Measurements from ENCODE around the gene ZNF230.
A peak's percentile ranks its signal among the peaks of the same experiment; 100 is the strongest.

The ZNF230 gene

DNA sequence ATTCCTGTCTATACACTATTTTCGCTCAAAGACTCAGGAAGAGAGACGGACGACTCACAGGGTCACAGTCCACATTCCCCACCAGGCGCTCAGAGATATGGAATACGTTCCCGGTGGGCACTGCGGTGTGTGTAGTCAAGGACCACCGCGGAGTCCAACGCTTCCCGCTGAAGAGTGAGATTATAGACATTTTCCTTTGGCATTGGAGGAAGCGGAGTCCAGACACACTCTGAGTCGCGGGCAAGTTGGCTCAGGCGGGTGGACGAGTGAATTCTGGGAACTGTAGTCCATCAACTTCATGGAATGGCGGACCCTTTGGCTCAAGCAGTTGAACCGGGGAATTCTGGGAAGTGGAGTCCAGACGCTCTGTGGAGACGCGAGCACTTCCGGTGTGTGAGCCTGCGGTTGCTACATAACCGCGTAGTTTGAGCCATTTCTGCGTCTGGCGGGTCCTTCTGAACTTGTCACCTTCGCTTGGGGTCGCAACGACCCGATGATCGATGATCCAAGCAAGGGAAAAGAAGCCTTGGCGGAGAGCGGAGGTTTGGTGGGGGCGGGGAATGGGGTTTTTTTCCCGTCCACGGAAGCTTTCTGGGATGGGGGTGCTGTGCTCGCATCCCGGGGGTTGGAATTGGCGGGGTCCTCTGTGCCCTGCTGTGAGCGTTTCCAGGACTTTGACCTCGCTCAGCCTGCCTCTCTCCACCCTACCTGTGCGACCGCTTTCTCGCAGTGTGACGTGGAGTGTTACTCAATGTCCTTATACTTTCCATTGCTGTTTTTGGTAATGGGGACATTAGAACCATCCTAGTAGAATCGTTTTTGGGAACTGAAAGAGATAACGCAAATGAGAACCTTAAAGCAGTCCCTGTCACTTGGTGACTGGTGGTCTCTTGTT lies at the start of gene ZNF230:
TSS of gene ZNF230 (plus strand) at position 392 of the 895 bp plus-strand sequence. CDS start 4,122 bp downstream, outside the sequence.
- peak; percentile 96 for DNase-seq

GRCh38 chr19:43956827-43957226 lies 45.9 kb upstream of the ZNF230 start:
- DNase-seq: no peak

DNA sequence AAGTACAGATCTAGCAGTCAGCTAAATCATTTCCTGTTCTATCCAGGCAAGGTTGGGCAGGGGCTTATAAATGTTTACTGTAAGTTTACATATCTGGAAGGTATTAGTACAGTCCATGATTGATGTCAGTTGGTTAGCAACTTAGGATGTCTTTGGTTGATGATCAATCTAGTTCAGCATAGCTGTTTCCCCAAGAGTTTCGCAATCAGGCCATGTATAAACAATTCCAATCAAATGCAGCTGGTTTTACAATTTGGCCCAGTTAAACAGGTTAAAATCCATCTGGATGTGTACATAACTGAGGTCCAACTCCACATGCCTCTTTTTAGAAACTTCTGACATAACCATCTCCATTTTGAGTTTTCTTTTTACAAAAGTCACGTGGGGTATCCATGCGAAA lies 44.9 kb upstream of the ZNF230 start:
- no peak for DNase-seq

DNA sequence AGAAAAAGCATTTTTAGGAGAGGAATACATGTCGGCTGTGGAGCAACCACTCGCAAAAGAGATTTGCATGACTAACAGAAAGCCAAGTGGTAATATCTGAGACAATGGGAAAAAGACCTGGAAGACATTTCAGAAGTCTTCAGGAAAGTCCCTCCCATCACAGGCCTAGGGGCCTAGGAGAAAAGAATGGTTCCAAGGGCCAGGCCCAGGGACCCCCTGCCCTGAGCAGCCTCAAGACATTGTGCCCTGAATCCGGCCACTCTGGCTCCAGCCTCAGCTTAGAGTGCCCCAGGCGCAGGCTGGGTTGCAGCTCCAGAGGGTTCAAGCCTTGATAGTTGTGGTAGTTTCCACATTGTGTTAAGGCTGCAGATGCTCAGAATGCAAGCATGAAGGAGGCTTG lies 42.3 kb upstream of the ZNF230 start:
- DNase-seq: no peak

- no peak for DNase-seq
Observed at GRCh38 chr19:43966079-43966694, 36.6 kb upstream of the ZNF230 start.

DNA sequence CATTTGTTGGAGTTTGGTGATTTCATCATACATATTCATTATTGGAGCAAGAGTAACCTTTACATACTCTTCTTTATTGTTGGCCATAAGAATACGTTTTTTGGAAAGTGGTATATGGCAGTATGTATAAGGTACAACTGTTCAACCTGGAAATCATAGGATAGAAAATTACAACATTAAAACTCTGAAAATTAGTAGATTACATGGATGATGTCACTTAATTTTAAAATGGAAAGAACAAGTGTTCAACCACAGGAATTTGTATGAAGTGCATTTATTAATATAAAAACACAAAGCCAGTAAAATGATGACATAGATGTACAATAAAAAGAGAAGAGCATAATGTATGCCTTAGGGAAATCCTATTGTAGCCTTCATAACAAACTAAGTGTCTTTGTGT lies 26.0 kb upstream of the ZNF230 start:
- DNase-seq: no peak

DNA sequence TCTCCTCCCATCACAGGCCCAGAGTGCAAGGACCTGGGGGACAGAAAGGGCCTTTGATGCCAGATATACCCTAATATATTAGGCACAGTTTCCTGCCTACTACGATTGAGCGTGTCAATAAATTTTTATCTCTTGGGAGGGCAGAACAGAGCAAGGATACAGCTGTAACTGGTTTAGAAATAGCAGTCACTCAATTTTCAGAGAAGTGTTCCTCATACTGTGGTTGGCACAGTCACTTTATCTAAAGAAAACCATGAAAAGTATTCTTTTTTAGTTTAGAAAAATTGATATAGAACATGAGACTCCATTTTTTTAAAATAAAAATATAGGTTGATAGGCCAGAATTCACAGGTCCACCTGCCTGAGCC lies 19.2 kb upstream of the ZNF230 start:
- no peak for DNase-seq

- peak; percentile 97 for DNase-seq
Observed at GRCh38 chr19:43983912-43984686, 18.7 kb upstream of the ZNF230 start, which contains the start of gene ZNF155. Gene ZNF155 (plus strand): TSS chr19:43984188. CDS start chr19:43988544, 4,356 bp downstream.

GRCh38 chr19:43984687-43985000 lies 18.1 kb upstream of the ZNF230 start:
- DNase-seq: no peak

- DNase-seq: no peak
Observed at GRCh38 chr19:43997631-43998290, 5.0 kb upstream of the ZNF230 start.

DNA sequence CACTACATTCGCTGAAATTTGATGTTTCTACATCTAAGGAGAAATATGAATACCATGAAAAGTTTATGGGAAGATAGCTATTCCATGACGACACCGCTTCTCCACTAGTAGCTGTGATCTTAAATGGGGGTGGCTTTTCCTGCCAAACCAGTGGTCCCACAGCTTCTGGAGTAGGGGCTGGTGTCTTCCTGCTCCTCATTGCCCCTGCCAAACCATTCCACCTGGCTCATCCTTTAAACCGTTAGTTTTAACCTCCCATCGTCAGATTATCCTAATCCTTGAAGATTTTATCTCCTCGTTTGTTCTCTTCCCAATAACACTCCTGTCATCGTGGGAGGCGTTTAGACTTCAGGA lies 568 bp upstream of the ZNF230 start:
- no peak for DNase-seq

DNA sequence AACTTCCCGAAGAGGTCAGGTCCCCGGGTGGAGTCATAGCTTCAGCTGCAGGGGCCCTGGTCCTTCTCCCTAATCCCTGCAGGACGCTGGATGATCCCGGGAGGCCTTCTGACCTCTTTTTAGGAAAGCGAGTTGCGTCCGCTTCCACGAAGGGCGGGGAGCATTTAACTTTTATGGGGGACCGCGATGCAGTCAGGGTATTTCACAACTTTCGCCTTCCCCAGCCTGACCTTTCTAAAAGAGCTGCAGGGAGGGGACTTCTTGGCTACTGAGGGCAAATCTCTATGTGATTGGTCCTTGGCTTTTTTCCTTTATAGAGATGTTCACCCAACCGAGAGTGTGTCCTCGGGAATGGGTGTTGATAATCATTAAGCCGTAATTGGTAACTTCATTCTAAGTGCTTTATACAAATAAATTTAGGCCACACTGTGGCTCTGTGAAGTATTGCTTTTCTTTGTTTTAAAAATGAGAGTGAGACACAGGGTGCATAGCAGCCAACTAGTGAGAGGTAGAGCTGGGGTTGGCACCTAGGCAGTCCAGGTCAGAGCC lies 778 bp downstream of the ZNF230 start:
- peak; percentile 10 for DNase-seq

DNA sequence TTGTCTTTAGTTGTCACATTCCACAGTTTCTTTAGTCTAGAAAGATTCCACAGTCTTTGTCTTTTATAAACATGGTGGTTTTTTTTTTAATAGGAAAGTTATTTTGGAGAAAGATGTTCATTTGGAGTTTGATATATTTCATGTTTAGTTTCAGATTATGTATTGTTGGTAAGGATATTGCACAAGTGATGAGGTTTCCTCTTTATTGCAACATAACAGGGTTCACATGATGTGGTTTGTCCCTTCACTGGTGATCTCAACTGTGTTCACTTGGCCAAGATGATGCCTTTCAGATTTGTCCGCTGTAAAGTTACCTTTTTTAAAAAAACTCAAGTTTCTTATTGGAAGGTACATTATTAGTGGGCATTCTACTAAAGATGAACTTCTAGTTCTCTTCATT lies 3.2 kb downstream of the ZNF230 start:
- no peak for DNase-seq

DNA sequence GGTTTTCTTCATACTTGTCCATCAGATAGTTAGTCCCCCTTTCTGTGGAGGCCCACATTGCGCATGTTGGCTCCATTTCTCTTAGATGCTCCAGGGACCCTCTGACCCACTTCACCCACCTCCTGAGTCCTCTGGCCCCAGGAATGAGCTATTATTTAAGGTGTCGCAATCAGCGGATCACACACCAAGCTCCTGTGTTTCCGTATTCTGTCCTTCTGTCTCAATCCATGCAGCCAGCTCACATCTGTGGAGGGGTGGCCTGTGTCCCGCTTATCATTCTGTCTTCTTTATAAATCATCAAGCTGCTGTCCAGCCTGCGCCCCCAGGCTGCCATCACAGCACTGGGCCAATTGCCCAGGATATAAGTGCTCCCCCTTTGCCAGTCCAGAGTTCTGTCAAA lies 4.7 kb downstream of the ZNF230 start:
- DNase-seq: no peak

- DNase-seq: no peak
Observed at GRCh38 chr19:44010468-44010867, 7.7 kb downstream of the ZNF230 start.

GRCh38 chr19:44019498-44019897 lies 16.7 kb downstream of the ZNF230 start:
- no peak for DNase-seq

DNA sequence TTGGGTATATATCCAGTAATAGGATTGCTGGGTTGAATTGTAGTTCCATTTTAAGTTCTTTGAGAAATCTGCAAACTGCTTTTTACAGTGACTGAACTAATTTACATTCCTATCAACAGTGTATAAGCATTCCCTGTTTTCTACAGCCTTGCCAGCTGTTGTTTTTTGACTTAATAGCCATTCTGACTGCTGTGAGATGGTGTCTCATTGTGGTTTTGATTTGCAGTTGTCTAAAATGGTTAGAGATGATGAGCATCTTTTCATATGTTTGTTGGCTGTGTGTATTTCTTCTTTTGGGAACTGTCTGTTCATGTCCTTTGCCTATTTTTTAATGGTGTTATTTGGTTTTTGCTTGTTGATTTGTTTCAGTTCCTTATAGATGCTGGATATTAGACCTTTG lies 18.5 kb downstream of the ZNF230 start:
- DNase-seq: no peak

DNA sequence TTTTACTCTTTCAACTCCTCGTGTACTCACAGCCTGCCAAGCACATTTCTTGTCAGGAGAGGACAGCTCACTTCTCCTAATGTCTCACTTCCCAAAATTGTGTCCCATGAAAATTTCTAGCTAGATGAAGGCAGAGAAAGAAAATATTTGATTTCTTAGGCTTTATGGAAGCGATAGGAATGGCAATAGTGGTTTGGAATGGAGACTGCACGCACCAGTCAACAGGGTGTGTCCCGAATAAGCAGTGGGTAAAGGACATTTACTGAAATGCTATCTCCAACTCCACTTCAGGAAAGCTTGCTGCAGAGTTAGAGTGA lies 22.1 kb downstream of the ZNF230 start:
- DNase-seq: no peak

DNA sequence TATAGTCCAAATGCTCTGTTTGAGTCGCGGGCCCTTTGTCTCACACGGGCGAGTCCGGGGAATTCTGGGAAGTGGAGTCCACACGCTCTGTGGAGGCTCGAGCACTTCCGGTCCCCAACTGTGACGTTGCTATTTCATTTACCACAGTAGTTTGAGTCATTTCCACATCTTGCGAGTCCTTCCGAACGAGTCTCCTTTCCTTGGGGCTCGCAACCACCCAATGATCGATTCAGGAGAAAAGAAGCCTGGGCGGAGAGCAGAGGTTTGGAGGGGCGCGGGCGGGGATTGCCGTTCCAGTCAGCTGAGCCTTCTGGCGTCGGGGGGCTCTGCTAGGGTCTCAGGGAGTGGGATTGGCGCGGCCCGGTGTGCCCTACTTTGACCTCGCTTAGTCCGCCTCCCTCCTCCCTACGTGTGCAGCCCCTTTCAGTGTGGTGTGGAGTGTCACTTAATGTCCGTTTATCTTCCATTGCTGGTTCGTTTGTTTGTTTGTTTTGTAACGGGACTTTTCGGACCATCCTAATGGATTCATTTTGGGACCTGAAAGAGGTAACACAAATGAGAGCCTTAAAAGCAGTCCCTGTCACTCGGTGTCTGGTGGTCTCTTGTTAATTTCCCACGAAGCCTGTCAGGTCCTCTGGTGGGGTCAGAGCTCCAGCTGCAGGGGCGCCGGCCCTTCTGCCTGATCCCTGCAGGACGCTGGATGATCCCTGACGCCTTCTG lies 22.6 kb downstream of the ZNF230 start, which contains the start of gene ZNF222:
TSS of gene ZNF222 (plus strand) at position 163 of the 720 bp plus-strand sequence. CDS start at position 221, 58 bp downstream.
- DNase-seq: peak; percentile 73

DNA sequence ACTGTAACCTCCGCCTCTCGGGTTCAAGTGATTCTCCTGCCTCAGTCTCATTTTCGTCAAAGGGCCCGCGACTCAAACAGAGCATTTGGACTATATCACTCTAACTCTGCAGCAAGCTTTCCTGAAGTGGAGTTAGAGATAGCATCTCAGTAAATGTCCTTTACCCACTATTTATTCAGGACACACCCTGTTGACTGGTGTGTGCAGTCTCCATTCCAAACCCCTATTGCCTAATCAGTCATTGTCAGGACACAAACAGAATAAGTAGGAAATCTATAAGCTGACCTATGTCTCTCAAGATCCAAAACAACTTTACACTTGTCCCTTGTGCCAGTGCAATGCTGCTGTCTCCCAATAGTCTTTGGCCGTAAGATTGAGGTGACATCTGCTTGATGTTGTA lies 23.9 kb downstream of the ZNF230 start:
- no peak for DNase-seq

- DNase-seq: no peak
Observed at GRCh38 chr19:44032001-44032610, 29.3 kb downstream of the ZNF230 start.

- DNase-seq: no peak
Observed at GRCh38 chr19:44042147-44042546, 39.4 kb downstream of the ZNF230 start.
